HPDE6-E6E7 (cell line): ENCODE measurements around the gene CLEC19A.

ENCODE experiments used
- DNase-seq: peaks from one replicate; pipeline ENCODE4 v3.0.0; 2011; ENCODE audit warnings: missing footprints; ENCODE audit errors: extremely low spot score

CLEC19A gene

DNA sequence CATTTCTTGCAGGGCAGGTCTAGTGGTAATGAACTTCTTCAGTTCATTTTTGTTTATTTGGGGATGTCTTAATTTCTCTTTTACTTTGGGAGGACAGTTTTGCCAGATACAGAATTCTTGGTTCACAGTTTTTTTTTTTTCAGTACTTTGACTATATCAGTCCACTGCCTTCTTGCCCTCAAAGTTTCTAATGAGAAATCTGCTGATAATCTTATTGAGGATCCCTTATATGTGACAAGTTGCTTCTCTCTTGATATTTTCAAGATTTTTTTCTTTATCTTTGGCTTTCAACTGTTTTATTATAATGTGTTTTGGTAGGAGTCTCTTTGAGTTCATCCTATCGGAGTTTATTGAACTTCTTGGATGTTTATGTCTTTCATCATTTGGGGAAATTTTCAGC, 42.8 kb downstream of the CLEC19A start:
- DNase-seq: no peak

- no peak for DNase-seq
Observed at GRCh38 chr16:19329932-19330331, 44.4 kb downstream of the CLEC19A start.

DNA sequence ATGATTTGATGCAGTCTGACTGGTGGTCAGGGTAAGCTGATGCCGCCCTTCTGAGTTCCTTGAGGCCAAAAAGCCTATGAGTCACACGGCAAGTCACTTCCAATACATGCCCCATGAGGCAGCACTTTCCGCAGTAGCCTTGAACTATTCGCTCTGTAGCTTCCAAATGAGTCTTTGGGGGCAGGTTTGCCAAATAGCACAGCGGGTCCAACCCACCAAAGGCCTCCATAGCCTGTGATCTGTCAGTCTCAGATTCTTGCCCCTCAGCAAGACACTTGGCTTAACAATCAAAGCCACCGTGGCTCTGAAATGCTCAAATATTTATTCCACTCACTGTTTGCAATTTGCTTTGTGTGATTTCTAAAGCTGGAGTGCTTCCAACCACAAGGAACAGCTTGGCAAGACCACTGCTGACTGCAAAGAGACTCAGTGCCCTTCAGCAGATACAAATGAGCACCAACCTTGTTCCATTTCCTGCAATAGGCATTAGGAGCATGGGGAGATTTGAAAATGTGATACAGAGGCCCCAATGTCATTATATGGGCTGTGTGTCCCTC, 45.4 kb downstream of the CLEC19A start:
- DNase-seq: peak; percentile 32

- no peak for DNase-seq
Observed at GRCh38 chr16:19331794-19332193, 46.3 kb downstream of the CLEC19A start.

DNA sequence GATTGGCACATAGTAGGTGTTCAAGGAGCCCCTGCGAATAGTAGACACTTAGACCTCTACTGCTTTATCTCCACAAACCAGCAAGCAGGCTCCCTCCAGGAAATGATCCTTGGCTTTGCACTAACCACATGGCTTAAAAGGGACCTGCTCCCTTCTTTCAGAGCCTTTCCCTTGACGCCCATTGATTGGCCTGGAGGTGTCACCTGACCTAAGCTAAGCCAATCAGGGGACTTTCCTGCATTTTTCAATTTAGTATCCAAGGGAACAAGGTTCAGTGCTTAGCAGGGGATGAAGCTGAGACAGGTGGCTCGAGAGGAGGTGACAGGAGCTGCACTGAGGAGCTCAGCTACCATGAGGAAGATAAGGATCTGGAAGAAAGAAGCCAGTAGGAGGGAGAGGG, 52.8 kb downstream of the CLEC19A start:
- no peak for DNase-seq

DNA sequence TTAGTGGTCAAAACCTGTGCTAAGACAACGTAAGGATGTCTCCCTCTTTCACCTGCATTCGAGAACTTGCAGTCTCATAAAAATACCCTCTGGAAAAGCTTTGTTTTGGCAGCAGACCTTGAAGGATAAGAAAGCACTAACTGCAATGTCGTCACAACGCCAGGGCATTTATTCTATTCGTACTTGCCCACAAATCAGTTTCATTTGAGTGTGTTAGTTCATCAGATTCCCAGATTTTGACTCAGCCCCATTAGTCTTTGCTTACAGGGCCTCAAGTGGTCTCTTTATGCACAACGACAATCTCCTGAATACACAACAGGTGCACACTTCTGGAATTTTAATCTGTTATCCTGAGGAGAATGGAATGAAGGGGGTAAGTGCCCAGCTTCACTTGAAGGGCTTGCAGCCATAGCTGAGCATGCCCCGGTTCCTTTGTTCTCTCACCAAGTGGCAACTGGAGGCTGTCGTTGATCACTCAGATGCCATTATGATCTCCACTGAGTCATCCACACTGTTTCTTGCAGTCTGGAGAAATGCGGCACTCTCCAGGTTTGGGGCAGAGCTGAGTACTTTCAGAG, 58.8 kb downstream of the CLEC19A start:
- no peak for DNase-seq

- no peak for DNase-seq
Observed at GRCh38 chr16:19344980-19345379, 59.4 kb downstream of the CLEC19A start.

DNA sequence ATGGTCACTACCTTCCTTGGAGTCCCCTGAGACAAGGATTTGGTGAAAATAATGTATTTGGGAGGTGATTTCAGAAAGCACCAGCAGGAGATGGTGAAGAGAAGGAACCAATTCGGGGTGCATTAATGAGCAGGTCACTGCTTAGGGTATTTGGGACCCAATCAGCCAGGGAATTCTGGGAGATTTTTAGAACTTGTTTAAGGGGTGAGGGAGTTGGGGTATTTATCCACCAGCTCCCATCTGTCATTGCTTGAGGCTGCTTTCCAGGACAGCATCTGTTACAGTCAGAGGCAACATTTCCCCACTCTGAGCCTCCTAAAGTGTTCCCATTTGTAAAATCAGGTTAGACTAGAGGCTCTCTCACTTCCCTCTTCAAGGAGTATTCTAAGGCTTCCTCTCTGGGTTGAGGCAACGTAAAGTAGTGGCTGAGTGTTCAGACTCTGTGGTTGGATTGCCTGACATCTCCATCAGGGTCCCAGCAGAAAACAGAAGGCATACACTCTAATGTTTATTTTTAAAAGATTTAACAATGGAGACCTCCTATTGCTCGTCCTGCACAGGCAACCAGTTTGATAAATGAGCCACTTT, 60.9 kb downstream of the CLEC19A start:
- DNase-seq: no peak

DNA sequence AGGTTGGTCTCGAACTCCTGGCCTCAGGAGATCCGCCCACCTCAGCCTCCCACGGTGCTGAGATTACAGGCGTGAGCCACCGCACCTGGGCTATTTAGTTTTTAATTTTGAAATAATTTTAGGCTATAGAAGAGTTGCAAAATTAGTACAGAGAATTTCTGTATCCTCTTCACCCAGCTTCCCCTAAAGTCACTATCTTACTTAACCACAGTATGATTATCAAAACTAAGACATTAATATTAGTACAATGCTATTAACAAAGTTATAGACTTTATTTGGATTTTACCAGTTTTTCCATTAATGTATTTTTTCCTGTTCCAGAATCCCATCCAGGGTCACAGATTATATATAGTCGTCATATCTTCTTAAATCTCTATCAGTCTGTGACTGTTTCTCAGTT, 62.6 kb downstream of the CLEC19A start:
- DNase-seq: no peak

DNA sequence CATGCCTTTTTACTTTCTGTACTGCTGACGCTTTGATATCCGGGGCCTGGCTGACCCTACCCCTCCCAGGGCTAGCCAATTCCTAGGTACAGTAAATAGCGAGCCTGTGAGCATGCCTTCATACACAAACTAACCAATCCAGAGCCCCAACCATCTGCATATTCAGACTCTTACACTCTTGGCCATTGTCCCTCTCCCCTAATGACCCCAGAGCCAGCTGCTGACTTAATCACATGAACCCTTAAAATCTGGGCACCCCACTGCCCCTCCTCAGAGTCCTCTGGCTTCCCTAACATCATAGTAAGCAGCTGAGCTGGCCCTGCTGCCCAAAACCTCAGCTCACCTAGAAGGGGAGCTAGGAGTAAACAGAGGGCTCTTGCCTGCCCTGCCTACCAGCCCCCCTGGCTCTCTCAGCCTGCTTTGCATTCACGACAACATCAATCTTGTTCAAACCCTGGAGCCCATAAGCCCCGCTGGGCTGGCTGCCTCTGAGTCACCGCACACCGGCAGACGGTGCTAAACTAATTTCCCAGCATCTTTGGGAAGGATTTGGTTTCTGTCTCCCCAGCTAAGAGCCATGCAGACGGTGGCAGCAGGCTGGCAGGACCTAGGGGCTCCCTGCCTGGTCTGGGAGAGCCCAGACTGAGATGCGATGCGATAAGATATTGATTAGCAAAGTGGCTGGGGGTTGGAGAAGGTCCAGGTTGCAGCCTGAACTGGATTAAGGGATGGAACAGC, 63.2 kb downstream of the CLEC19A start:
- DNase-seq: no peak

- DNase-seq: no peak
Observed at GRCh38 chr16:19354371-19354770, 68.8 kb downstream of the CLEC19A start.

- no peak for DNase-seq
Observed at GRCh38 chr16:19356024-19356952, 70.8 kb downstream of the CLEC19A start.

DNA sequence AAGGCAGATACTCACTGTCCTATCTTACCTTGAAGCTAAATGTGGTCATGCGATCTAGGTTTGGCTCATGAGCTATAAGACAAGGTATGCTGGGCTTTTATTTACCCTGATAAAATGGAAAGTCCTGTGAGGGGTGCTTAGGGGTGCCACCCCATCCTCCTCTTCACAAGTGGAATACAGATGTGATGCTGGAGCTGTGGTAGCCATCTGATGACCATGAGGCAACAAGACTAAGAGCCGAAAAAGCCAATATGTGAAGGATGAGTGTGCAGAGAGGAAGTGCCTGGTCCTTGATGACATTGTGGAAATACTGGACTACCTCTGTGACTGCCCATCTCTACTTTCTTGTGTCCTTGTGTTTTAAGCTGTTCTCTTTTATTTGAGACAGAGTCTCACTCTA, 74.0 kb downstream of the CLEC19A start:
- no peak for DNase-seq
